Measurements from ENCODE around the gene COBL.

Gene COBL

GRCh38 chr7:51253157-51253556 lies 63.5 kb downstream of the COBL start:
- H3K36me3 ChIP-seq: no peaks in the 10 kb centered on the region
- H3K27ac ChIP-seq: no peak overlapping the region
- TF ChIP-seq CTCF (IDR thresholded peaks at IDR 0.05): no peak
- no peaks in the 10 kb centered on the region for H3K4me1 ChIP-seq (ENCODE audit: control insufficient read depth in 1 of 2, insufficient read depth in 1 of 2, low read depth in 1 of 2, low read length in 1 of 2)
- H3K4me3 ChIP-seq (ENCODE audit: low read depth in 1 of 2, low read length in 1 of 2): no peak overlapping the region
- no peaks in the 10 kb centered on the region for H3K27me3 ChIP-seq
- H3K9me3 ChIP-seq: no peaks in the 10 kb centered on the region

- H3K9me3 ChIP-seq: no peaks in the 10 kb centered on the region
- H3K27ac ChIP-seq: no peak overlapping the region
- no peaks in the 10 kb centered on the region for H3K4me1 ChIP-seq (ENCODE audit: control insufficient read depth in 1 of 2, insufficient read depth in 1 of 2, low read depth in 1 of 2, low read length in 1 of 2)
- no peak for TF ChIP-seq CTCF (IDR thresholded peaks at IDR 0.05)
- H3K4me3 ChIP-seq (ENCODE audit: low read depth in 1 of 2, low read length in 1 of 2): no peak overlapping the region
- no peaks in the 10 kb centered on the region for H3K36me3 ChIP-seq
- H3K27me3 ChIP-seq: no peaks in the 10 kb centered on the region
Observed at GRCh38 chr7:51251290-51251689, 65.3 kb downstream of the COBL start.

GRCh38 chr7:51250512-51250911 lies 66.1 kb downstream of the COBL start:
- H3K36me3 ChIP-seq: no peaks in the 10 kb centered on the region
- TF ChIP-seq CTCF (IDR thresholded peaks at IDR 0.05): no peak
- H3K4me3 ChIP-seq (ENCODE audit: low read depth in 1 of 2, low read length in 1 of 2): no peak overlapping the region
- H3K27me3 ChIP-seq: no peaks in the 10 kb centered on the region
- no peaks in the 10 kb centered on the region for H3K4me1 ChIP-seq (ENCODE audit: control insufficient read depth in 1 of 2, insufficient read depth in 1 of 2, low read depth in 1 of 2, low read length in 1 of 2)
- no peaks in the 10 kb centered on the region for H3K9me3 ChIP-seq
- no peak overlapping the region for H3K27ac ChIP-seq

- Histone ChIP-seq H3K4me3 (ENCODE audit: low read depth in 1 of 2, low read length in 1 of 2) (no peak overlapping the region), H3K9me3 (no peaks in the 10 kb centered on the region), H3K36me3 (no peaks in the 10 kb centered on the region), H3K4me1 (ENCODE audit: control insufficient read depth in 1 of 2, insufficient read depth in 1 of 2, low read depth in 1 of 2, low read length in 1 of 2) (peaks cover 3% of the 10 kb centered on the region in 2 experiments), H3K27me3 (no peaks in the 10 kb centered on the region), H3K27ac (no peak overlapping the region)
- TF ChIP-seq CTCF (IDR thresholded peaks at IDR 0.05): no peak
Observed at GRCh38 chr7:51249991-51250390, 66.6 kb downstream of the COBL start.

- no peak overlapping the region for H3K4me3 ChIP-seq (ENCODE audit: low read depth in 1 of 2, low read length in 1 of 2)
- H3K9me3 ChIP-seq: no peaks in the 10 kb centered on the region
- TF ChIP-seq CTCF (IDR thresholded peaks at IDR 0.05): no peak
- no peaks in the 10 kb centered on the region for H3K27me3 ChIP-seq
- H3K4me1 ChIP-seq (ENCODE audit: control insufficient read depth in 1 of 2, insufficient read depth in 1 of 2, low read depth in 1 of 2, low read length in 1 of 2): peaks cover 9 to 10% of the 10 kb centered on the region in 2 experiments
- H3K36me3 ChIP-seq: no peaks in the 10 kb centered on the region
- H3K27ac ChIP-seq: no peak overlapping the region
Observed at GRCh38 chr7:51249187-51249945, 67.2 kb downstream of the COBL start.
